HG03460 (cell line): ENCODE data around the gene GALNT18.

ENCODE experiments used
- ATAC-seq: cut with Tn5 transposase; IDR thresholded peaks from one replicate; pipeline ENCODE4 v1.9.1; 2021; ENCODE audit not compliant: unreplicated experiment

The GALNT18 gene

GRCh38 chr11:11291041-11292015 is 330.5 kb downstream of the GALNT18 start:
- ATAC-seq = no peak

GRCh38 chr11:11290354-11290753 is 331.5 kb downstream of the GALNT18 start:
- no peak for ATAC-seq

GRCh38 chr11:11289669-11290068 is 332.1 kb downstream of the GALNT18 start:
- no peak for ATAC-seq

- ATAC-seq = no peak
These were observed 332.7 kb downstream of the GALNT18 start for GRCh38 chr11:11288972-11289616.

GRCh38 chr11:11284481-11284880 is 337.3 kb downstream of the GALNT18 start:
- no peak for ATAC-seq

GRCh38 chr11:11281626-11282025 is 340.2 kb downstream of the GALNT18 start:
- no peak for ATAC-seq

GRCh38 chr11:11280826-11281225 is 341.0 kb downstream of the GALNT18 start:
- ATAC-seq = no peak

- ATAC-seq = no peak
These were observed 341.7 kb downstream of the GALNT18 start for GRCh38 chr11:11279956-11280689.

GRCh38 chr11:11272254-11272653 is 349.6 kb downstream of the GALNT18 start:
- ATAC-seq = no peak

GRCh38 chr11:11270236-11270775 is 351.5 kb downstream of the GALNT18 start:
- no peak for ATAC-seq

GRCh38 chr11:11268706-11269105 is 353.1 kb downstream of the GALNT18 start:
- ATAC-seq = no peak

- no peak for ATAC-seq
These were observed 353.7 kb downstream of the GALNT18 start for GRCh38 chr11:11268119-11268518.

GRCh38 chr11:11267312-11267711 is 354.5 kb downstream of the GALNT18 start:
- no peak for ATAC-seq

- no peak for ATAC-seq
These were observed 355.7 kb downstream of the GALNT18 start for GRCh38 chr11:11265994-11266606.

- ATAC-seq = no peak
These were observed 356.5 kb downstream of the GALNT18 start for GRCh38 chr11:11265320-11265719.

GRCh38 chr11:11263238-11264005 is 358.4 kb downstream of the GALNT18 start:
- no peak for ATAC-seq

- ATAC-seq = no peak
These were observed 359.5 kb downstream of the GALNT18 start for GRCh38 chr11:11262171-11262920.

- ATAC-seq = peak; percentile 56
These were observed 360.2 kb downstream of the GALNT18 start for GRCh38 chr11:11261629-11262028.

GRCh38 chr11:11260903-11261302 is 360.9 kb downstream of the GALNT18 start:
- ATAC-seq = no peak
